C4-2B (cell line): ENCODE measurements around the gene SSBP4.

ENCODE experiments used
- ZFX ChIP-seq: fragments of 450-650 bp; IDR thresholded peaks from 2 replicates; pipeline ENCODE4 v1.6.1; 2017
- TF ChIP-seq, protein P1 (sequence below): fragments of 450-650 bp; conservative IDR thresholded peaks from 2 replicates; pipeline ENCODE4 v1.5.1; 2017; ENCODE audit warnings: mild to moderate bottlenecking

- TF ChIP-seq, protein P1, sequence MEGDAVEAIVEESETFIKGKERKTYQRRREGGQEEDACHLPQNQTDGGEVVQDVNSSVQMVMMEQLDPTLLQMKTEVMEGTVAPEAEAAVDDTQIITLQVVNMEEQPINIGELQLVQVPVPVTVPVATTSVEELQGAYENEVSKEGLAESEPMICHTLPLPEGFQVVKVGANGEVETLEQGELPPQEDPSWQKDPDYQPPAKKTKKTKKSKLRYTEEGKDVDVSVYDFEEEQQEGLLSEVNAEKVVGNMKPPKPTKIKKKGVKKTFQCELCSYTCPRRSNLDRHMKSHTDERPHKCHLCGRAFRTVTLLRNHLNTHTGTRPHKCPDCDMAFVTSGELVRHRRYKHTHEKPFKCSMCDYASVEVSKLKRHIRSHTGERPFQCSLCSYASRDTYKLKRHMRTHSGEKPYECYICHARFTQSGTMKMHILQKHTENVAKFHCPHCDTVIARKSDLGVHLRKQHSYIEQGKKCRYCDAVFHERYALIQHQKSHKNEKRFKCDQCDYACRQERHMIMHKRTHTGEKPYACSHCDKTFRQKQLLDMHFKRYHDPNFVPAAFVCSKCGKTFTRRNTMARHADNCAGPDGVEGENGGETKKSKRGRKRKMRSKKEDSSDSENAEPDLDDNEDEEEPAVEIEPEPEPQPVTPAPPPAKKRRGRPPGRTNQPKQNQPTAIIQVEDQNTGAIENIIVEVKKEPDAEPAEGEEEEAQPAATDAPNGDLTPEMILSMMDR = no peak
- TF ChIP-seq ZFX = no peak
These were observed 15.4 kb downstream of the SSBP4 start for GRCh38 chr19:18434411-18435175.
